ENCODE measurements around the gene ZNF764. TPM values are rescaled to one million over a fixed set of nuclear protein-coding genes. Genes with fewer than 3 reads are reported as not detected.
A peak's percentile ranks its signal among the peaks of the same experiment; 100 is the strongest.

Gene ZNF764
- total RNA-seq, 2 experiments from 2014 or later, result 9.7 to 10.4 TPM

DNA sequence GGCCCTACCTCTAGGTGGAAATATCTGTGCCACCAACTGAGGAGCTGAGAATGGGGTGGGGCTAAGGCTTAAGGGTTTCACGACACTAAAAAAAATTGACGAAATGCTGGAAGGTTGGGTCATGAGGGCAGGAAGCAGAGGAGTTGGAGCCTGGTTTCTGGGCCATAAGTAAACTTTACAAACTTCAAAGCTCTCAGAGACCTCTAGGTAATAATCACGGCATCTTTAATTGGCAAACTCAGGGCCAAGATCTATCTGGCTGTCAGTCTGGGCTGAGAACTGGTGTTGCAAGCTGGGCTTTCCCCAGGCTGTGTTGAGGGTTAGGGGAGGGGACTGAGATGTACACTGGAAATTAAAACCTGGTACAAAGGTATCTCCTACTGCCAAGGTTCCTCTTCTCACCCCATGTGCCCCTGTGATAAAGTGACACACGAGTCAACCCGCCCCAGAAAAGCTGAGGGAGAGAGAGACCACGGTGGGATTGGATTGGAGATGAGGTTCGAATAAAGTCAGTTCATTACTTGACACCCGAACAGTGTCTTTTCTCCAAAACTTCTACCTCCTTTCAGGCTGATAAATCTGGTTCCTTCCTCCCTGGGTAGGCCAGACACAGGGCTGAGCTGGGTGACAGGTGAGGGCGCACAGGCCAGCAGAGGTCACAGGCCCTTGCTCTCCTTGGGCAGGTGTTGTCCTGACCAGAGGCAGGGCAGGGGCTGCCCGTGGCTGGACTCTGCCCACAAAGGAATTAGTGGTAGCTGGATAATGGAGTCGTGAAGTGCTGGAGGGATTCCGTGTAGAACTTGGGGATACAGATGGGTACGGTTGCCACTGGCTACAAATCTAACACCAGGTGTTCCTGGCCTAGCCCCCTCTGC is 27.8 kb downstream of the ZNF764 start:
- ATAC-seq (no peak), DNase-seq (no peak)
- intact Hi-C loops (cut with micrococcal nuclease), result no loop called here

DNA sequence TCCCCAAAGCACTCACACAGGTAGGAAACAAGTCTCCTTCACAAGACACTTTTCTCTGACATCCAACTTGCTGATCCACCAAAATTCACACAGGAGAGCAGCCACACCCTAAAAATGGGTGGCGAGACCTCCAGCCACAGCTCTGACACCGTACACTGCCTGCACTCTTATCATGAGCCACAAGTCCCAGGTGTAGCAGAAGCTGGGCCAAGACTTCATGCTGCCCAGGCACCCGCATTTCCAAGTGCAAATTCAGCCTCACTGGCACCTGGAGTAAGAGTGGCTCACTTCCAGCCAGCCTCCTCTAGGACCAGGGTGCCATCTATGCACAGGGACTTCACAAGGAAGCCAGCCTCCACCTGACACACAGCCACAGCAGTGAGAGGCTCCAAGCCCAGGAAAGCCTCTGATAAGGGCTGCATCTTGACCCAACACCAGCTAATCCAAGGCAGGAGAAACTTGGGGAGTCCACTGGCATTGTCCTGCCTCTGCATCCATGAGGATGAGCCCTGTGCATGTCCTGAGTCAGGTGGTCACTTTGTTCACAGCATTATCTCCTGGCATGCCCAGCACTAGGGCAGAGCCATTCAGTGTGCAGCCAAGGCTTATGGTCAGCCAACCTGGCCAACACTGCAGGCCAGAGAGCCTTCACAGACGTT is 29.2 kb downstream of the ZNF764 start:
- CTCF ChIA-PET, result interaction anchor here (1.0 to 4.4 kb wide), 3 partner anchors 69 to 87 kb away, joined by 3 to 20 read pairs (median 14); partner anchors contain the start of gene SEPHS2
- H3K9me3 Mint-ChIP-seq, result no peaks in the 10 kb centered on the region
- H3K4me3 Mint-ChIP-seq, result no peak overlapping the region
- DNase-seq (no peak), ATAC-seq (no peak)
- peaks cover 11% of the 10 kb centered on the region for H3K36me3 Mint-ChIP-seq (ENCODE audit: low read depth)
- intact Hi-C loops (cut with micrococcal nuclease), result no loop called here
- TF ChIP-seq, protein P1, sequence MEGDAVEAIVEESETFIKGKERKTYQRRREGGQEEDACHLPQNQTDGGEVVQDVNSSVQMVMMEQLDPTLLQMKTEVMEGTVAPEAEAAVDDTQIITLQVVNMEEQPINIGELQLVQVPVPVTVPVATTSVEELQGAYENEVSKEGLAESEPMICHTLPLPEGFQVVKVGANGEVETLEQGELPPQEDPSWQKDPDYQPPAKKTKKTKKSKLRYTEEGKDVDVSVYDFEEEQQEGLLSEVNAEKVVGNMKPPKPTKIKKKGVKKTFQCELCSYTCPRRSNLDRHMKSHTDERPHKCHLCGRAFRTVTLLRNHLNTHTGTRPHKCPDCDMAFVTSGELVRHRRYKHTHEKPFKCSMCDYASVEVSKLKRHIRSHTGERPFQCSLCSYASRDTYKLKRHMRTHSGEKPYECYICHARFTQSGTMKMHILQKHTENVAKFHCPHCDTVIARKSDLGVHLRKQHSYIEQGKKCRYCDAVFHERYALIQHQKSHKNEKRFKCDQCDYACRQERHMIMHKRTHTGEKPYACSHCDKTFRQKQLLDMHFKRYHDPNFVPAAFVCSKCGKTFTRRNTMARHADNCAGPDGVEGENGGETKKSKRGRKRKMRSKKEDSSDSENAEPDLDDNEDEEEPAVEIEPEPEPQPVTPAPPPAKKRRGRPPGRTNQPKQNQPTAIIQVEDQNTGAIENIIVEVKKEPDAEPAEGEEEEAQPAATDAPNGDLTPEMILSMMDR (IDR thresholded peaks at IDR 0.05), result no peak
- POLR2A ChIA-PET, result interaction anchor here (0.7 to 1.1 kb wide), 3 partner anchors 11 to 81 kb away, joined by 3 read pairs; no protein-coding TSS in a partner anchor
- peaks cover 38% of the 10 kb centered on the region for H3K4me1 Mint-ChIP-seq (ENCODE audit: low read depth)
- H3K27me3 Mint-ChIP-seq, result no peaks in the 10 kb centered on the region
- peak overlapping the region; percentile 39 for H3K27ac Mint-ChIP-seq

More for the DNA sequence above, 27.8 kb downstream of the ZNF764 start:
- POLR2A ChIA-PET, result interaction anchor here (1.0 to 1.1 kb wide), 2 partner anchors 11 to 128 kb away, joined by 4 to 5 read pairs; partner anchors contain the start of gene FBRS
- Mint-ChIP-seq H3K4me3 (no peak overlapping the region), H3K9me3 (no peaks in the 10 kb centered on the region), H3K4me1 (ENCODE audit: low read depth) (peaks cover 34% of the 10 kb centered on the region), H3K36me3 (ENCODE audit: low read depth) (peaks cover 16% of the 10 kb centered on the region), H3K27ac (peak overlapping the region; percentile 52), H3K27me3 (no peaks in the 10 kb centered on the region)
- TF ChIP-seq, protein P1 (IDR thresholded peaks at IDR 0.05), result no peak
- CTCF ChIA-PET, result interaction anchor here (0.7 to 4.4 kb wide), 5 partner anchors 27 to 101 kb away, joined by 3 to 20 read pairs (median 5); partner anchors contain the start of genes DCTPP1 and ZNF764

DNA sequence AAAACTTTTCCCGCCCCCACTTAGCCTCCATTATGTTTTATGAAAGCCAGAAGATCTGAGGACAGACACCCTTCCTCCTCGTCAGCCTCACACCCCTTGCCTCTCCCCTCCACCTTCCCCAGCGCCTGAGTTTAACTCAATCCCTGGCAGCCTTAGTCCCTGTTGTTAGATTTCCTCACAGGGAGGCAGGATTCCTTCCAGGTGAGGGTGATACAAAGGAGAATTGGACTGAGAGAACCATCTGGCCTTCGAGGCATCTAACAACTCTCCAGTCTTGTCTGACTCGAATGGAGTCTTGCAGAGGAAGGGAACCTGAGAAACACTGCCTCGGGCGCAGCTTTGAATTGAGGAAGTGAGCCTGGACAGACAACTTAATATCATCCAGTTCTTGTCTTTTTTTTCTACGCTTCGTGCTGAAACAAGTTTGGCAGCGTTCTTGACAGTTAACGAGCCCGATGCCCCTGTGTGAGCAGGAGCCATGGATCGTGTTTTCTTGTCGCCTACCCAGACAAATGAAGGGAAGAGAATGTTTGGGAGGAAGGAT is 30.5 kb downstream of the ZNF764 start:
- DNase-seq (no peak), ATAC-seq (no peak)
- CTCF ChIA-PET, result interaction anchor here (0.8 to 4.4 kb wide), 5 partner anchors 8 to 118 kb away, joined by 3 to 20 read pairs (median 4); partner anchors contain the start of gene DCTPP1
- peaks cover 33% of the 10 kb centered on the region for H3K4me1 Mint-ChIP-seq (ENCODE audit: low read depth)
- TF ChIP-seq, protein P1 (IDR thresholded peaks at IDR 0.05), result no peak
- POLR2A ChIA-PET, result interaction anchor here (1.1 to 1.3 kb wide), 3 partner anchors 8 to 44 kb away, joined by 5 to 7 read pairs (median 5); partner anchors contain the start of genes ZNF688 and ZNF764
- intact Hi-C loops (cut with micrococcal nuclease), result no loop called here
- peaks cover 7% of the 10 kb centered on the region for H3K36me3 Mint-ChIP-seq (ENCODE audit: low read depth)
- H3K4me3 Mint-ChIP-seq, result peak overlapping the region; percentile 74
- no peaks in the 10 kb centered on the region for H3K9me3 Mint-ChIP-seq
- H3K27me3 Mint-ChIP-seq, result no peaks in the 10 kb centered on the region
- peak overlapping the region; percentile 63 for H3K27ac Mint-ChIP-seq

DNA sequence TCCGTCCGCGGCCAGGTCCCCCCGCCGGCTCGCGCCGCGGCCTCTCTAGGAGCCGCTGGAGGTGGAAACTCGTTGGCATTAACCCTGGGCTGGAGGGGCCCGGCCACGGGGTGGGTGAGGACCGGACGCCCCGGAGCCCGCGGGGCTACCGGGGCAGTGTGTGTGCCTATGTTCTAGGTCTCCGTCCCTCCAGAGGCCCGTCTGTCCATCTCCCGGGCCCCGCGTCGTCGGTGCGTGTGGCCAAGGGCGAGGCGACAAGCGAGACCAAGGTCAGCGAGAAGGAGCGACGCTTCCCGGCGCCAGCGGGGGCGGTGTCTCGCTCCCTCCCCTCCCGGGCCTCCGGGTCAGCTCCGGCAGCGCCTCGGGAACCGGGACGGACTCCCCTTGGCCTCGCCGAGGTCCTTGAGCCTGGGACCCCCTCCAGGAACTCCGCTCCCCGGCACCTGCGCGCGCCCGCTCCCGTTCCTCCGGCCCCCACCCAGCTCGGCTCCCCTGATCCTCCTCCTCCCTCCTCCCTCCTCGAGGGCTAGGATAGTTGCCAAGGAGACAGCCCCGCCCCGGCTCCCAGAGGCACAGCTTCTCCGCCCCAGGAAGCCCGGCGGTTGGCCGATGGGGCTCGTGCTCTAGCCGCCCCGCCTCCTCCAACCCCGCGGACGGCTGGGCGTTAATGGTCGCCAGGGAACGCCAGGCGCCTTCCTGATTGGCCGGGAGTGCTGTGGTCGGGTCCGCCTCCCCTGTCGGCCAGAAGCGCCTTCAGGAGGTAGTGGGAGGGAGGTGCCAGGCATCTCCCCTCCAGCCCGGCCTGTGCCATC is 31.1 kb downstream of the ZNF764 start:
- Mint-ChIP-seq H3K27me3 (no peaks in the 10 kb centered on the region), H3K27ac (peak overlapping the region; percentile 67), H3K9me3 (no peaks in the 10 kb centered on the region), H3K4me3 (peak overlapping the region; percentile 74), H3K36me3 (ENCODE audit: low read depth) (peaks cover 11% of the 10 kb centered on the region), H3K4me1 (ENCODE audit: low read depth) (peaks cover 33% of the 10 kb centered on the region)
- intact Hi-C loops (cut with micrococcal nuclease), result no loop called here
- DNase-seq (peak; percentile 98), ATAC-seq (peak; percentile 92)
- POLR2A ChIA-PET, result interaction anchor here (1.1 to 1.6 kb wide), 4 partner anchors 9 to 45 kb away, joined by 4 to 7 read pairs (median 5); partner anchors contain the start of genes ZNF688 and ZNF764
- TF ChIP-seq, protein P1 (IDR thresholded peaks at IDR 0.05), result no peak
- CTCF ChIA-PET, result interaction anchor here (0.8 to 4.4 kb wide), 5 partner anchors 8 to 118 kb away, joined by 3 to 20 read pairs (median 4); partner anchors contain the start of gene DCTPP1
